IMR-90 (cell line): ENCODE measurements around the gene CEP97. TPM values are rescaled to one million over a fixed set of nuclear protein-coding genes. Genes with fewer than 3 reads are reported as not detected.

Experiments used
- ATAC-seq: fragments of 200-7000 bp; cut with Tn5 transposase; 2 replicates; pipeline ENCODE4 v1.9.1; 2020; ENCODE audit warnings: low read depth, mild to moderate bottlenecking, moderate library complexity
- BruUV-seq: library from RNA; stranded (reverse); fragments of 400-500 nt; replicated peaks from 2 replicates; lab custom pipeline; 2021; lab: Mats Ljungman, UMichigan
- CTCF ChIA-PET: fragments of 300-600 bp; formaldehyde crosslinking; extraction: SDS; loops from one replicate; lab custom pipeline; 2021; ENCODE audit warnings: antibody characterized with exemption; lab: Yijun Ruan, JAX
- POLR2A ChIA-PET: fragments of 300-600 bp; sonication (Branson Sonifier 250); formaldehyde crosslinking; loops from one replicate; lab custom pipeline; 2022; ENCODE audit warnings: antibody characterized with exemption; ENCODE audit not compliant: unreplicated experiment; lab: Charles Lee
- DNase-seq: peaks from one replicate; pipeline ENCODE4 v3.0.0; 2013
- H2AFZ ChIP-seq: replicated peaks from 2 replicates; pipeline ENCODE3; 2013; ENCODE audit warnings: low read length, mild to moderate bottlenecking; ENCODE audit not compliant: poor library complexity
- H2AK5ac ChIP-seq: 2 replicates; pipeline ENCODE4 v1.6.1; 2013; ENCODE audit warnings: low read depth, low read length, inconsistent platforms
- H2AK9ac ChIP-seq: replicated peaks from 2 replicates; pipeline ENCODE3; 2013; ENCODE audit warnings: mild to moderate bottlenecking, low read depth, low read length, moderate library complexity; ENCODE audit not compliant: poor library complexity
- H2BK120ac ChIP-seq: 2 replicates; pipeline ENCODE4 v1.6.1; 2013; ENCODE audit warnings: low read depth, low read length, inconsistent platforms
- H2BK15ac ChIP-seq: 3 replicates; pipeline ENCODE4 v1.6.1; 2013; ENCODE audit warnings: low read depth, low read length, inconsistent platforms
- H2BK20ac ChIP-seq: 2 replicates; pipeline ENCODE4 v1.6.1; 2013; ENCODE audit warnings: low read depth, mild to moderate bottlenecking, inconsistent platforms, low read length, moderate library complexity
- H2BK5ac ChIP-seq: 2 replicates; pipeline ENCODE4 v1.6.1; 2013; ENCODE audit warnings: mild to moderate bottlenecking, low read depth, low read length, inconsistent platforms; ENCODE audit not compliant: poor library complexity, severe bottlenecking
- H3K14ac ChIP-seq: replicated peaks from 2 replicates; pipeline ENCODE4 v1.6.1; 2013; ENCODE audit warnings: low read depth, low read length, inconsistent platforms
- H3K18ac ChIP-seq: 2 replicates; pipeline ENCODE4 v1.6.1; 2013; ENCODE audit warnings: low read depth, low read length, control low read depth
- H3K23ac ChIP-seq: 2 replicates; pipeline ENCODE4 v1.6.1; 2013; ENCODE audit warnings: low read depth, low read length, inconsistent platforms
- H3K27ac ChIP-seq: 2 replicates; pipeline ENCODE4 v1.5.1; 2013; ENCODE audit warnings: mild to moderate bottlenecking, control low read depth, low read length; ENCODE audit not compliant: insufficient read depth
- H3K27me3 ChIP-seq: 2 replicates; pipeline ENCODE4 v1.6.1; 2013; ENCODE audit warnings: low read length; ENCODE audit not compliant: control insufficient read depth, insufficient read depth
- H3K36me3 ChIP-seq: 2 replicates; pipeline ENCODE4 v1.6.1; 2013; ENCODE audit warnings: low read length, mixed read lengths; ENCODE audit not compliant: control insufficient read depth, insufficient read depth
- H3K4ac ChIP-seq: 2 replicates; pipeline ENCODE4 v1.6.1; 2013; ENCODE audit warnings: low read depth, low read length, inconsistent platforms
- H3K4me1 ChIP-seq: 2 replicates; pipeline ENCODE4 v1.6.1; 2013; ENCODE audit warnings: low read length, mixed read lengths; ENCODE audit not compliant: control insufficient read depth, insufficient read depth
- H3K4me2 ChIP-seq: 2 replicates; pipeline ENCODE4 v1.6.1; 2013; ENCODE audit warnings: low read depth, mild to moderate bottlenecking, control low read depth, low read length, moderate library complexity
- H3K4me3 ChIP-seq: 2 replicates; pipeline ENCODE4 v1.5.1; 2013; ENCODE audit warnings: low read depth, mild to moderate bottlenecking, control low read depth, low read length, moderate library complexity; ENCODE audit not compliant: insufficient read depth
- H3K56ac ChIP-seq: 2 replicates; pipeline ENCODE4 v1.6.1; 2013; ENCODE audit warnings: low read length, inconsistent platforms; ENCODE audit not compliant: insufficient read depth; ENCODE audit errors: extremely low read depth
- H3K79me1 ChIP-seq, 2 experiments: 2 replicates each; pipeline ENCODE4 v1.6.1; 2013; ENCODE audit warnings: low read length in 2 of 2, inconsistent platforms in 1 of 2, low read depth in 1 of 2
- H3K9ac ChIP-seq: 2 replicates; pipeline ENCODE4 v1.6.1; 2013; ENCODE audit warnings: low read depth, low read length, control low read depth
- H3K9me1 ChIP-seq: 2 replicates; pipeline ENCODE4 v1.6.1; 2013; ENCODE audit warnings: low read length, inconsistent platforms; ENCODE audit not compliant: insufficient read depth
- H3K9me3 ChIP-seq: 2 replicates; pipeline ENCODE4 v1.6.1; 2013; ENCODE audit warnings: low read length; ENCODE audit not compliant: control insufficient read depth, insufficient read depth
- H4K20me1 ChIP-seq: 2 replicates; pipeline ENCODE4 v1.6.1; 2013; ENCODE audit warnings: low read length, inconsistent platforms; ENCODE audit not compliant: insufficient read depth
- H4K5ac ChIP-seq: 2 replicates; pipeline ENCODE4 v1.6.1; 2013; ENCODE audit warnings: mild to moderate bottlenecking, low read depth, low read length, control low read depth
- H4K8ac ChIP-seq, 2 experiments: 2 replicates each; pipeline ENCODE4 v1.6.1; 2013; ENCODE audit warnings: low read depth in 2 of 2, low read length in 2 of 2, control low read depth in 1 of 2, inconsistent platforms in 1 of 2
- H4K91ac ChIP-seq: 2 replicates; pipeline ENCODE4 v1.6.1; 2013; ENCODE audit warnings: low read depth, low read length, inconsistent platforms; ENCODE audit not compliant: insufficient read depth
- BHLHE40 ChIP-seq: fragments of 150-350 bp; IDR thresholded peaks from 2 replicates; pipeline ENCODE4 v1.6.1; 2016; ENCODE audit warnings: mild to moderate bottlenecking, low read depth, low read length
- CEBPB ChIP-seq: IDR thresholded peaks from 2 replicates; pipeline ENCODE4 v1.6.1; 2012; ENCODE audit warnings: low read depth, low read length, improper control_type of control experiment
- CHD1 ChIP-seq: IDR thresholded peaks from 2 replicates; pipeline ENCODE4 v1.6.1; 2012; ENCODE audit warnings: low read depth, low read length, improper control_type of control experiment
- FOS ChIP-seq: fragments of 150-350 bp; IDR thresholded peaks from 2 replicates; pipeline ENCODE4 v1.6.1; 2016; ENCODE audit warnings: low read depth, low read length
- MAFK ChIP-seq: IDR thresholded peaks from 2 replicates; pipeline ENCODE4 v1.6.1; 2012; ENCODE audit warnings: low read depth, low read length, improper control_type of control experiment
- MAZ ChIP-seq: IDR thresholded peaks from 2 replicates; pipeline ENCODE4 v1.6.1; 2012; ENCODE audit warnings: low read depth, mild to moderate bottlenecking, low read length, improper control_type of control experiment, moderate library complexity, borderline replicate concordance
- MXI1 ChIP-seq: IDR thresholded peaks from 2 replicates; pipeline ENCODE4 v1.6.1; 2012; ENCODE audit warnings: low read depth, mild to moderate bottlenecking, low read length, moderate library complexity, borderline replicate concordance
- NFE2L2 ChIP-seq: fragments of 150-350 bp; IDR thresholded peaks from 2 replicates; pipeline ENCODE4 v1.6.1; 2016; ENCODE audit warnings: low read depth, mild to moderate bottlenecking, low read length
- RAD21 ChIP-seq: IDR thresholded peaks from 2 replicates; pipeline ENCODE4 v1.6.1; 2012; ENCODE audit warnings: low read length, improper control_type of control experiment
- RCOR1 ChIP-seq: IDR thresholded peaks from 2 replicates; pipeline ENCODE4 v1.6.1; 2012; ENCODE audit warnings: mild to moderate bottlenecking, low read length, improper control_type of control experiment; ENCODE audit not compliant: insufficient replicate concordance
- RFX5 ChIP-seq: IDR thresholded peaks from 2 replicates; pipeline ENCODE4 v1.8.0; 2012; ENCODE audit warnings: low read depth, mild to moderate bottlenecking, low read length, moderate library complexity
- SMC3 ChIP-seq: fragments of 150-350 bp; IDR thresholded peaks from 2 replicates; pipeline ENCODE4 v1.6.1; 2016; ENCODE audit warnings: low read depth, mild to moderate bottlenecking, antibody characterized with exemption, low read length, moderate library complexity
- WGBS, 2 experiments: methylation state at CpG; one replicate each; pipeline versions ENCODE4 v1.1.5 to v1.1.7; 2013; ENCODE audit warnings: missing lambda C conversion rate in 2 of 2; ENCODE audit not compliant: insufficient read length in 1 of 2; ENCODE audit errors: extremely low coverage in 2 of 2; 5-methylcytosine and 5-hydroxymethylcytosine counted together
- dilution Hi-C: fragments of 300-500 bp; cut with HindIII; formaldehyde crosslinking; loops from one replicate; pipeline ENCODE4 v1.14.3; 2018; ENCODE audit warnings: low sequenced_read_pairs; ENCODE audit not compliant: unreplicated experiment
- in situ Hi-C: fragments of 300-500 bp; cut with MboI; formaldehyde crosslinking; loops from 3 replicates; pipeline ENCODE4 v1.14.3; 2019; ENCODE audit warnings: low sequenced_read_pairs, inconsistent platforms, mixed read lengths
- intact Hi-C: fragments of 100-400 bp; cut with micrococcal nuclease; formaldehyde crosslinking; loops from 2 replicates; pipeline ENCODE4 v1.10.0; 2022
- polyA plus RNA-seq, 3 experiments: library from polyadenylated mRNA; depleted of rRNA; stranded (reverse); fragments of >200 nt; gene quantifications; 2 replicates each; pipeline ENCODE4 v1.2.3, GENCODE V29; 2012; ENCODE audit warnings: low replicate concordance in 1 of 3
- total RNA-seq: library from RNA; depleted of rRNA; stranded (reverse); fragments of >200 nt; gene quantifications from 2 replicates; pipeline ENCODE4 v1.2.3, GENCODE V29; 2012
- TF ChIP-seq, protein P1 (sequence below): conservative IDR thresholded peaks from 2 replicates; pipeline ENCODE4 v1.5.1; 2012; ENCODE audit warnings: mild to moderate bottlenecking, low read depth, low read length, improper control_type of control experiment
- TF ChIP-seq, protein P2 (sequence below): fragments of 150-350 bp; IDR thresholded peaks from 2 replicates; pipeline ENCODE4 v1.6.1; 2016; ENCODE audit warnings: low read depth, mild to moderate bottlenecking, low read length, moderate library complexity, borderline replicate concordance
- TF ChIP-seq, protein P3 (sequence below): fragments of 150-350 bp; IDR thresholded peaks from 2 replicates; pipeline ENCODE4 v1.6.1; 2017; ENCODE audit warnings: mild to moderate bottlenecking, antibody characterized with exemption, low read length, low read depth

The CEP97 gene
- total and polyA plus RNA-seq, 2 of the 4 experiments (the other 2 are of a cell fraction), result 2.0 to 21.9 TPM

DNA sequence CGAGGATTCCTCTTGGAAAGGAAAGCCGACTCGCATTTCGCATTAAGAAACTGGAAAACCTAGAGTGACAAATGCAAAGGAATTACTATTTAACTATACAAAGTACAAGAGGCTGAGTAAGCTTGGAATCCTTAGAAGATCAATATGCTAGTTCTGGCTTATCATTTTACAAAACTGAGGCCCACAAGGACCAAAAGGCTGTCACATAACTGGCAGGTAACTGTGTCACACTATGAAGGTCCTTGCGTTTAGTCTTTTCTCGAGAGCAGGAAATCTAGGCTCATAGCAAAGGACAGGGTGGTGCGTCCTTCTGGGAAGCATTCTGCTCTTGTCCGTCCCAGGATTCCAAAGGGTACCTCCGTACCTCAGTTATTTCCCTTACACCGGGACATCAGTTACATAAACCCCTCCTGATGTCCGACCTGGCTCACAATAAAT lies 38.5 kb upstream of the CEP97 start:
- Histone ChIP-seq H2BK15ac (peak overlapping the region; percentile 1; the same call in 1 of the 3 replicates), H3K36me3 (peaks cover 27% of the 10 kb centered on the region), H3K4me2 (peak overlapping the region; percentile 95), H4K91ac (peak overlapping the region; percentile 79), H3K4me3 (peak overlapping the region; percentile 67), H2AK9ac (peak overlapping the region; percentile 99), H2BK5ac (peak overlapping the region; percentile 94), H2BK20ac (no peak overlapping the region), H3K27me3 (no peaks in the 10 kb centered on the region), H2AFZ (peak overlapping the region; percentile 95), H3K9me3 (no peaks in the 10 kb centered on the region), H3K23ac (peak overlapping the region; percentile 96), H3K27ac (peak overlapping the region; percentile 82), H4K20me1 (peaks cover 42% of the 10 kb centered on the region), H3K14ac (peak overlapping the region; percentile 99), H3K4ac (peak overlapping the region; percentile 93), H3K9ac (peak overlapping the region; percentile 93), H3K4me1 (peaks cover under 1% of the 10 kb centered on the region; the same call in 1 of the 2 replicates), H4K5ac (peak overlapping the region; percentile 53), H3K79me1 (peaks cover 0 to 31% of the 10 kb centered on the region in 2 experiments; a peak in 3 of 4 replicates), H3K9me1 (0 out of 2 replicates have a peak, but pooled peaks cover under 1% of the 10 kb centered on the region), H2AK5ac (peak overlapping the region; percentile 78), H4K8ac (peak overlapping the region; percentile 77 to 94), H3K18ac (peak overlapping the region; percentile 16), H3K56ac (peak overlapping the region; percentile 97), H2BK120ac (peak overlapping the region; percentile 8)
- ATAC-seq (peak; percentile 13), DNase-seq (no peak)
- no peak for TF ChIP-seq NFE2L2
- TF ChIP-seq, protein P1, sequence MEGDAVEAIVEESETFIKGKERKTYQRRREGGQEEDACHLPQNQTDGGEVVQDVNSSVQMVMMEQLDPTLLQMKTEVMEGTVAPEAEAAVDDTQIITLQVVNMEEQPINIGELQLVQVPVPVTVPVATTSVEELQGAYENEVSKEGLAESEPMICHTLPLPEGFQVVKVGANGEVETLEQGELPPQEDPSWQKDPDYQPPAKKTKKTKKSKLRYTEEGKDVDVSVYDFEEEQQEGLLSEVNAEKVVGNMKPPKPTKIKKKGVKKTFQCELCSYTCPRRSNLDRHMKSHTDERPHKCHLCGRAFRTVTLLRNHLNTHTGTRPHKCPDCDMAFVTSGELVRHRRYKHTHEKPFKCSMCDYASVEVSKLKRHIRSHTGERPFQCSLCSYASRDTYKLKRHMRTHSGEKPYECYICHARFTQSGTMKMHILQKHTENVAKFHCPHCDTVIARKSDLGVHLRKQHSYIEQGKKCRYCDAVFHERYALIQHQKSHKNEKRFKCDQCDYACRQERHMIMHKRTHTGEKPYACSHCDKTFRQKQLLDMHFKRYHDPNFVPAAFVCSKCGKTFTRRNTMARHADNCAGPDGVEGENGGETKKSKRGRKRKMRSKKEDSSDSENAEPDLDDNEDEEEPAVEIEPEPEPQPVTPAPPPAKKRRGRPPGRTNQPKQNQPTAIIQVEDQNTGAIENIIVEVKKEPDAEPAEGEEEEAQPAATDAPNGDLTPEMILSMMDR, result no peak
- TF ChIP-seq, protein P2, sequence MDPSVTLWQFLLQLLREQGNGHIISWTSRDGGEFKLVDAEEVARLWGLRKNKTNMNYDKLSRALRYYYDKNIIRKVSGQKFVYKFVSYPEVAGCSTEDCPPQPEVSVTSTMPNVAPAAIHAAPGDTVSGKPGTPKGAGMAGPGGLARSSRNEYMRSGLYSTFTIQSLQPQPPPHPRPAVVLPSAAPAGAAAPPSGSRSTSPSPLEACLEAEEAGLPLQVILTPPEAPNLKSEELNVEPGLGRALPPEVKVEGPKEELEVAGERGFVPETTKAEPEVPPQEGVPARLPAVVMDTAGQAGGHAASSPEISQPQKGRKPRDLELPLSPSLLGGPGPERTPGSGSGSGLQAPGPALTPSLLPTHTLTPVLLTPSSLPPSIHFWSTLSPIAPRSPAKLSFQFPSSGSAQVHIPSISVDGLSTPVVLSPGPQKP, result no peak
- TF ChIP-seq, protein P3, sequence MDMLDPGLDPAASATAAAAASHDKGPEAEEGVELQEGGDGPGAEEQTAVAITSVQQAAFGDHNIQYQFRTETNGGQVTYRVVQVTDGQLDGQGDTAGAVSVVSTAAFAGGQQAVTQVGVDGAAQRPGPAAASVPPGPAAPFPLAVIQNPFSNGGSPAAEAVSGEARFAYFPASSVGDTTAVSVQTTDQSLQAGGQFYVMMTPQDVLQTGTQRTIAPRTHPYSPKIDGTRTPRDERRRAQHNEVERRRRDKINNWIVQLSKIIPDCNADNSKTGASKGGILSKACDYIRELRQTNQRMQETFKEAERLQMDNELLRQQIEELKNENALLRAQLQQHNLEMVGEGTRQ, result no peak
- TF ChIP-seq RAD21, result no peak
- TF ChIP-seq MXI1, result no peak
- TF ChIP-seq CEBPB, result no peak
- no peak for TF ChIP-seq RCOR1
- no peak for TF ChIP-seq BHLHE40
- TF ChIP-seq MAFK, result no peak
- TF ChIP-seq RFX5, result no peak
- no peak for TF ChIP-seq FOS
- no peak for TF ChIP-seq MAZ
- TF ChIP-seq SMC3, result no peak
- TF ChIP-seq CHD1, result no peak
- intact Hi-C loops, result no loop called here
- POLR2A ChIA-PET, result no interaction called here
- dilution Hi-C loops, result no loop called here
- CTCF ChIA-PET, result no interaction called here
- no TSS peak for BruUV-seq
- no CpG with 5 or more reads among the region's 11 CpGs for WGBS, 2 experiments
- in situ Hi-C loops, result no loop called here
